Brain microvascular endothelial cell (primary cell): Measurements from ENCODE around the gene SDK2.

Experiments used
- DNase-seq: peaks from one replicate; pipeline ENCODE4 v3.0.0-alpha.2; 2020
- H3K27ac ChIP-seq: fragments of 250-450 bp; sonication (Bioruptor Pico); 2 replicates; pipeline ENCODE4 v1.5.1; 2020; ENCODE audit warnings: mild to moderate bottlenecking, moderate library complexity
- H3K27me3 ChIP-seq: fragments of 250-450 bp; sonication (Bioruptor Pico); replicated peaks from 2 replicates; pipeline ENCODE4 v1.5.1; 2020; ENCODE audit warnings: mild to moderate bottlenecking
- H3K36me3 ChIP-seq: fragments of 250-450 bp; sonication (Bioruptor Pico); replicated peaks from 2 replicates; pipeline ENCODE4 v1.5.1; 2020; ENCODE audit warnings: mild to moderate bottlenecking
- H3K4me3 ChIP-seq: 2 replicates; pipeline ENCODE4 v1.5.1; 2011; ENCODE audit warnings: low read depth, mild to moderate bottlenecking, control low read depth, low read length, moderate library complexity
- in situ Hi-C: cut with HindIII; loops from 2 replicates; pipeline ENCODE4 v1.10.0; 2017; ENCODE audit warnings: low sequenced_read_pairs, low pct_ligation_motif_present
- TF ChIP-seq, protein P1 (sequence below): IDR thresholded peaks from 2 replicates; pipeline ENCODE4 v1.5.1; 2011; ENCODE audit warnings: low read depth, mild to moderate bottlenecking, moderate library complexity, low read length, control low read depth, inconsistent platforms; ENCODE audit errors: missing control alignments

The SDK2 gene

DNA sequence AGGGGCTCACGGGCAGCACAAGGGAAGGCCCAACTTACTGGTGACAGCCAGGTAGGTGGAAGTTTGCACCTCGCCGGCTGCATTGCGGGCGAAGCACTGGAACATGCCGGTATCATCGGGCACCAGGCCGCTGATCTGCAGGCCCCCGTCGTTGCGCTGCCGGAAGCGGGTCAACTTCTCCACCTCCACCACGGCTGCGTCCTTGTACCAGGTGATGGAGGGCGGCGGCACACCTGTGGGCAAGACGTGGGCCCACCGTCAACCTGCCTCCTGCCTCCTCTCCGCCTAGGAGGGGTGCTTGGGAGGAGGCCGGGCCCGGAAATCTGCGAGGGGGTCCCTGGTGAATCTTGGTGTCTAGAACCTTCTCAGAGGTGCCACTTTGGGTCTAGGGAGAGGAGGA is 208.8 kb downstream of the SDK2 start:
- H3K36me3 ChIP-seq = no peaks in the 10 kb centered on the region
- H3K27ac ChIP-seq = no peak overlapping the region
- H3K27me3 ChIP-seq = no peaks in the 10 kb centered on the region
- no peak for DNase-seq
- no peak overlapping the region for H3K4me3 ChIP-seq
- TF ChIP-seq, protein P1, sequence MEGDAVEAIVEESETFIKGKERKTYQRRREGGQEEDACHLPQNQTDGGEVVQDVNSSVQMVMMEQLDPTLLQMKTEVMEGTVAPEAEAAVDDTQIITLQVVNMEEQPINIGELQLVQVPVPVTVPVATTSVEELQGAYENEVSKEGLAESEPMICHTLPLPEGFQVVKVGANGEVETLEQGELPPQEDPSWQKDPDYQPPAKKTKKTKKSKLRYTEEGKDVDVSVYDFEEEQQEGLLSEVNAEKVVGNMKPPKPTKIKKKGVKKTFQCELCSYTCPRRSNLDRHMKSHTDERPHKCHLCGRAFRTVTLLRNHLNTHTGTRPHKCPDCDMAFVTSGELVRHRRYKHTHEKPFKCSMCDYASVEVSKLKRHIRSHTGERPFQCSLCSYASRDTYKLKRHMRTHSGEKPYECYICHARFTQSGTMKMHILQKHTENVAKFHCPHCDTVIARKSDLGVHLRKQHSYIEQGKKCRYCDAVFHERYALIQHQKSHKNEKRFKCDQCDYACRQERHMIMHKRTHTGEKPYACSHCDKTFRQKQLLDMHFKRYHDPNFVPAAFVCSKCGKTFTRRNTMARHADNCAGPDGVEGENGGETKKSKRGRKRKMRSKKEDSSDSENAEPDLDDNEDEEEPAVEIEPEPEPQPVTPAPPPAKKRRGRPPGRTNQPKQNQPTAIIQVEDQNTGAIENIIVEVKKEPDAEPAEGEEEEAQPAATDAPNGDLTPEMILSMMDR = no peak
- in situ Hi-C loops = no loop called here

DNA sequence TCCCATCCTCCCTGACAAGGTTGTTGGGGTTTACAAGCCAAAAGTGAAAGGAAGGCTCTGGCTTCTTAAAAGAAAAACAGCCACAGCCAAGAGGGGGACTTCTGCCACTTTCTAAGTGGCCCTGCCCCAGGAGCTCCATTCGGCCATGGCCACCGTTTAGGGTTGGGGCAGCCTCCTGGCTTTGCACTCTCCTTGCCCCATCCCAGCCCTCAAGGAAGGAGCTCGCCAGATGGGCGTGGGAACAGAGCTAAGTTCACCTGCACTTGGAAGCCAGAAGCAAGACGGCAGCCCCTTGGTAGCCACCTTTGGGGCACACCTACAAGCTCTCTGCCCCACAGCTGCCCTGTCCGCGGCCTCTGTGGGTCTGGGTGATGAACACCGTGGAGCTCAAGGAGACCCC is 210.1 kb downstream of the SDK2 start:
- DNase-seq = no peak
- in situ Hi-C loops = no loop called here
- Histone ChIP-seq H3K27ac (no peak overlapping the region), H3K4me3 (no peak overlapping the region), H3K27me3 (no peaks in the 10 kb centered on the region), H3K36me3 (no peaks in the 10 kb centered on the region)
- TF ChIP-seq, protein P1 = no peak

- Histone ChIP-seq H3K36me3 (no peaks in the 10 kb centered on the region), H3K27ac (no peak overlapping the region), H3K27me3 (no peaks in the 10 kb centered on the region), H3K4me3 (no peak overlapping the region)
- in situ Hi-C loops = no loop called here
- TF ChIP-seq, protein P1 = no peak
- DNase-seq = no peak
Observed at GRCh38 chr17:73433501-73433900, 210.7 kb downstream of the SDK2 start.

DNA sequence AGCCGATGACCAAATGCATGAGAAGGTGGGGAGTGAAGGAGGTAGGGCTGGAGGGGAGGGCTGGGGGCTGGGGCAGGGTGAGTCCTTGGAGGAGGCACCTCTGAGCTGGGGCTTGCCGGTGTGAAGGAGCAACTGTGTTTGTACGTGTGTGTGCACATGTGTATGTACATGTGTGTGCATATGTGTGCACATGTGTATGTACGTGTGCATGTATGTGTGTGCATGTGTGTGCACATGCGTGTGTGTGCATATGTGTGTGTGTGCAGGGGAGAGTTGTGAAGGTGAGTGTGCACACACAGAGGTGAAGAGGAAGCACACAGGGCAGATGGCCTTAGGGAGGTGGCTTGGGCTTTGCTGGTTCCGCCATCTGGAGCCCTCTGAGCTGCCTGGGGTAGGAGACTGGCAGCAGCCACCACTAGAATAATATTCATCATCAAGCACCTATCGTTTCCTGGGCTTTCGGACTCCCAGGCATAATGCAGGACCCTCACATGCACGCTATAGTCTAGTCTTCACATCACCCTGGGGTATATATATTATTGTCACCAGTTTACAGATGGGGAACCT is 211.5 kb downstream of the SDK2 start:
- H3K4me3 ChIP-seq = no peak overlapping the region
- no peaks in the 10 kb centered on the region for H3K36me3 ChIP-seq
- TF ChIP-seq, protein P1 = no peak
- H3K27me3 ChIP-seq = no peaks in the 10 kb centered on the region
- DNase-seq = no peak
- in situ Hi-C loops = no loop called here
- H3K27ac ChIP-seq = no peak overlapping the region

GRCh38 chr17:73431401-73432205 is 212.6 kb downstream of the SDK2 start:
- H3K27me3 ChIP-seq = no peaks in the 10 kb centered on the region
- TF ChIP-seq, protein P1 = no peak
- DNase-seq = no peak
- in situ Hi-C loops = no loop called here
- no peak overlapping the region for H3K4me3 ChIP-seq
- H3K36me3 ChIP-seq = no peaks in the 10 kb centered on the region
- no peak overlapping the region for H3K27ac ChIP-seq
